Spleen (tissue), 11 donors: ENCODE results near the gene AK1. TPM values are rescaled to one million over a fixed set of nuclear protein-coding genes. Genes with fewer than 3 reads are reported as not detected.

Source experiments
- DNase-seq: peaks from one replicate; pipeline ENCODE4 v3.0.0-alpha.2; 2020
- H3K27ac ChIP-seq, 8 donors: fragments of 200-600 bp; sonication (generic) in 7 of 8; 1 replicate in 4 of 8; 2 replicates in 4 of 8; pipeline versions ENCODE4 v1.5.0 to v1.8.0; 2016 to 2021; ENCODE audit warnings: inconsistent platforms in 4 of 8, mild to moderate bottlenecking in 4 of 8, moderate library complexity in 1 of 8
- H3K27me3 ChIP-seq, 7 donors: fragments of 200-600 bp; sonication (generic) in 6 of 7; replicated peaks in 1 of 7; 1 replicate in 4 of 7; 2 replicates in 3 of 7; pipeline versions ENCODE4 v1.5.0 to v1.8.0; 2016 to 2021; ENCODE audit warnings: inconsistent platforms in 3 of 7, mild to moderate bottlenecking in 1 of 7
- H3K36me3 ChIP-seq, 6 donors: fragments of 200-600 bp; sonication (generic) in 5 of 6; 1 replicate in 4 of 6; 2 replicates in 2 of 6; pipeline versions ENCODE4 v1.5.0 to v1.8.0; 2016 to 2021; ENCODE audit warnings: inconsistent platforms in 2 of 6
- H3K4me1 ChIP-seq, 6 donors: fragments of 200-600 bp; sonication (generic) in 5 of 6; 1 replicate in 3 of 6; 2 replicates in 3 of 6; pipeline versions ENCODE4 v1.5.0 to v1.8.0; 2016 to 2021; ENCODE audit warnings: inconsistent platforms in 3 of 6
- H3K4me3 ChIP-seq, 8 donors: fragments of 200-600 bp; sonication (generic) in 7 of 8; 1 replicate in 4 of 8; 2 replicates in 4 of 8; pipeline versions ENCODE4 v1.5.0 to v1.8.0; 2016 to 2021; ENCODE audit warnings: inconsistent platforms in 4 of 8, mild to moderate bottlenecking in 4 of 8, moderate library complexity in 2 of 8
- H3K9me3 ChIP-seq, 8 donors: fragments of 200-600 bp; sonication (generic) in 7 of 8; 1 replicate in 4 of 8; 2 replicates in 4 of 8; pipeline versions ENCODE4 v1.5.0 to v1.8.0; 2016 to 2021; ENCODE audit warnings: inconsistent platforms in 4 of 8
- CTCF ChIP-seq, 11 experiments: fragments of 200-600 bp in 7 of 11; fragments of 450-650 bp in 4 of 11; sonication (generic) in 4 of 11; IDR thresholded peaks in 8 of 11; conservative IDR thresholded peaks in 3 of 11; 1 replicate in 7 of 11; 2 replicates in 4 of 11; pipeline versions ENCODE4 v1.4.0 to v1.8.0; 2016 to 2021; ENCODE audit warnings: antibody characterized with exemption in 11 of 11, inconsistent platforms in 4 of 11, mild to moderate bottlenecking in 1 of 11
- POLR2A ChIP-seq, 3 donors: fragments of 450-650 bp; IDR thresholded peaks; one replicate each; pipeline ENCODE4 v1.5.1; 2017; ENCODE audit warnings: antibody characterized with exemption in 3 of 3, mild to moderate bottlenecking in 1 of 3
- POLR2AphosphoS5 ChIP-seq, 3 donors: sonication (generic); formaldehyde crosslinking; IDR thresholded peaks; one replicate each; pipeline ENCODE4 v1.5.1; 2017; ENCODE audit warnings: antibody characterized with exemption in 3 of 3
- WGBS, 5 donors: extraction: QIAGEN DNeasy Blood & Tissue Kit in 3 of 5; methylation state at CpG; one replicate each; pipeline versions ENCODE4 v1.1.5 to v1.1.7; 2013 to 2018; 5-methylcytosine and 5-hydroxymethylcytosine counted together
- intact Hi-C: fragments of 100-400 bp; cut with DNase I; formaldehyde crosslinking; loops from one replicate; pipeline ENCODE4 v1.15.0; 2023; ENCODE audit warnings: low total_unique reads
- polyA plus RNA-seq, 3 donors: library from polyadenylated mRNA; stranded (reverse); fragments of 200-250 nt; gene quantifications; one replicate each; pipeline ENCODE4 v1.2.1, GENCODE V29; 2013
- total RNA-seq, 7 donors: library from RNA; depleted of rRNA in 3 of 7; stranded (reverse); fragments of >200 nt in 3 of 7; fragmentation: NEBNext Ultra II Directional in 4 of 7; extraction: Animal tissue kit (Norgen Biotek cat#: 25700) in 4 of 7; gene quantifications; one replicate each; pipeline versions ENCODE4 v1.1.0 to v1.2.1, GENCODE V29; 2016 to 2021
- donor health status: healthy with polysubstance abuse.
- donor health status: DM: no; HTN: no; CAD: no; lungs with moderate emphysema.
- donor health status: DM: no; HTN: no; CAD: no.
- donor health status: Bipolar disorder and iron deficiency.
- donor health status: healthy.
- donor health status: DM: no; HTN: no; CAD: no.
- donor health status: DM: yes; HTN: yes; CAD: no.

AK1 gene
- total and polyA plus RNA-seq, 10 donors, result 41.3 to 97.9 (median 62.3) TPM

- H3K4me1 ChIP-seq, result peaks cover 45 to 100% (median 87%) of the 10 kb centered on the region in 6 donors
- H3K27me3 ChIP-seq, result no peaks in the 10 kb centered on the region
- WGBS, 5 donors, result 16 to 31% (median 22%) methylated on average over 15 to 17 of the region's 17 CpGs
- H3K36me3 ChIP-seq, result peaks cover 0 to 44% (median 5%) of the 10 kb centered on the region in 6 donors
- TF ChIP-seq POLR2A (IDR thresholded peaks at IDR 0.05) (no peak), POLR2AphosphoS5 (IDR thresholded peaks at IDR 0.05) (peak in 2 of 3 donors; percentile 40 to 71), CTCF (IDR thresholded peaks at IDR 0.05 in 8 of 11, conservative IDR thresholded peaks at IDR 0.05 in 3 of 11) (no peak)
- DNase-seq, result no peak
- H3K27ac ChIP-seq, result peak overlapping the region; percentile 6 to 87 (median 80)
- H3K4me3 ChIP-seq, result peak overlapping the region in 1 of 8 donors; percentile 23
- intact Hi-C loops, result no loop called here
- no peaks in the 10 kb centered on the region for H3K9me3 ChIP-seq
Measured at GRCh38 chr9:127835991-127836516, 41.4 kb downstream of the AK1 start.

GRCh38 chr9:127833555-127833954 is 43.9 kb downstream of the AK1 start:
- Histone ChIP-seq H3K27me3 (no peaks in the 10 kb centered on the region), H3K9me3 (no peaks in the 10 kb centered on the region), H3K4me1 (peaks cover 44 to 100% (median 84%) of the 10 kb centered on the region in 6 donors), H3K27ac (peak overlapping the region in 7 of 8 donors; percentile 40 to 87 (median 80)), H3K36me3 (peaks cover 0 to 37% (median 2%) of the 10 kb centered on the region in 6 donors), H3K4me3 (no peak overlapping the region)
- TF ChIP-seq POLR2AphosphoS5 (IDR thresholded peaks at IDR 0.05) (no peak), CTCF (IDR thresholded peaks at IDR 0.05 in 8 of 11, conservative IDR thresholded peaks at IDR 0.05 in 3 of 11) (no peak), POLR2A (IDR thresholded peaks at IDR 0.05) (no peak)
- WGBS, 5 donors, result 19 to 35% (median 23%) methylated on average over 1 of the region's 1 CpG
- no peak for DNase-seq
- intact Hi-C loops, result no loop called here

DNA sequence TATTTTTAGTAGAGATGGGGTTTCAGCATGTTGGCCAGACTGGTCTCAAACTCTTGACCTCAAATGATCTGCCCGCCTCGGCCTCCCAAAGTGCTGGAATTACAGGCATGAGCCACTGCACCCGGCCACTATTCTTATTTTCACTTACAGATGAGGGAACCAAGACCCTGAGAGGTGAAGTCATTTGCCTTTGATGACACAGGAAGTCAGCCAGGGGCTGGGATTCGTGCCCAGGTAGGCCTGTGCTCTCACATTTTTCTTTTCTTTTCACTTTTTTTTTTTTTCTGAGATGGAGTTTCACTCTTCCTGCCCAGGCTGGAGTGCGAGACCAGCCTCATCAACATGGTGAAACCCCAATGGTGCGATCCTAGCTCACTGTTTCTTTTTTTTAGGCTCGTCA is 45.2 kb downstream of the AK1 start:
- intact Hi-C loops, result no loop called here
- no peak for TF ChIP-seq POLR2A (IDR thresholded peaks at IDR 0.05)
- no peak for TF ChIP-seq POLR2AphosphoS5 (IDR thresholded peaks at IDR 0.05)
- no peak for TF ChIP-seq CTCF (IDR thresholded peaks at IDR 0.05 in 8 of 11, conservative IDR thresholded peaks at IDR 0.05 in 3 of 11)
- 61 to 73% (median 64%) methylated on average over 7 of the region's 7 CpGs for WGBS, 5 donors
- peak overlapping the region; percentile 26 to 87 (median 76) for H3K27ac ChIP-seq
- peaks cover 35 to 100% (median 85%) of the 10 kb centered on the region in 6 donors for H3K4me1 ChIP-seq
- DNase-seq, result no peak
- no peak overlapping the region for H3K4me3 ChIP-seq
- peaks cover 0 to 48% (median 2%) of the 10 kb centered on the region in 6 donors for H3K36me3 ChIP-seq
- H3K27me3 ChIP-seq, result no peaks in the 10 kb centered on the region
- no peaks in the 10 kb centered on the region for H3K9me3 ChIP-seq

DNA sequence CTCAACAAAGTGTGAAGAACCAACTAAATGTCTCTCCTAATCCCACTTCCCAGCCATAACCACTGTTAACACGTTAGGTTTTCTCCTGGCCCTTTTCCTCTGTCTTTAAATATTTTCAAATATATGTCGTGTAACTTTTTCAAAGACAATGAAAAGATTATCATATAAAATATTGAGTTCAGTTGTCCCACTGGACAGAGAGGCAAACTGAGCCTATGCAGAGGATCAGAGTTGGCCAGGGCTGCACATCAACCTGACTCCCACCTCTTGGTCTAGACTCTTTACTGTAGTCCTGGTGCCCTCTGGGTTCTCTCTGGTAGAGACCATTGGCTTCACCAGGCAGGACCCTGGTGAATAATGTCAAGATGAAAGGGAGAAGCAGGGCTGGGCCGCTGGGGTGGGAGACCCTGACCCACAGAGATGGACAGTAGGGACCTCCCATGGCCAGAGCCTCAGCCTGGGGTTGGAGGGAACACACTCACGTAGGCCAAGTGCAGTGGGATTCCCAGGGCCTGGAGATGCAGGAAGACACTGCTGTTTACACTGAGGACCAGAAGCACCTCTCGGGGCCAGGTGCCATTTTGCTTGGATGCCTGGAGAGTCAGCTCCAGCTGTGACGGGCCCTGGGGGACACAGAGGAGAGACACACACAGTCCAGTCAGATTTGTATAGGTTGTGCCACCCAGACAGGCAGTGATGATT is 48.1 kb downstream of the AK1 start:
- TF ChIP-seq CTCF (IDR thresholded peaks at IDR 0.05 in 8 of 11, conservative IDR thresholded peaks at IDR 0.05 in 3 of 11) (no peak), POLR2A (IDR thresholded peaks at IDR 0.05) (no peak), POLR2AphosphoS5 (IDR thresholded peaks at IDR 0.05) (no peak)
- intact Hi-C loops, result no loop called here
- 60 to 87% (median 84%) methylated on average over 6 of the region's 6 CpGs for WGBS, 5 donors
- peak overlapping the region; percentile 52 to 87 (median 70) for H3K27ac ChIP-seq
- H3K4me3 ChIP-seq, result no peak overlapping the region
- no peaks in the 10 kb centered on the region for H3K27me3 ChIP-seq
- H3K9me3 ChIP-seq, result no peaks in the 10 kb centered on the region
- peaks cover 0 to 63% (median 18%) of the 10 kb centered on the region in 6 donors for H3K36me3 ChIP-seq
- DNase-seq, result no peak
- H3K4me1 ChIP-seq, result peaks cover 10 to 100% (median 76%) of the 10 kb centered on the region in 6 donors
